GM18502 (cell line): ENCODE measurements around the gene TLX2.

ENCODE experiments used
- ATAC-seq: cut with Tn5 transposase; IDR thresholded peaks from one replicate; pipeline ENCODE4 v1.9.1; 2021; ENCODE audit warnings: mild to moderate bottlenecking; ENCODE audit not compliant: unreplicated experiment, poor library complexity

TLX2 gene

GRCh38 chr2:74530239-74531187 lies 16.3 kb downstream of the TLX2 start:
- ATAC-seq: peak; percentile 37

DNA sequence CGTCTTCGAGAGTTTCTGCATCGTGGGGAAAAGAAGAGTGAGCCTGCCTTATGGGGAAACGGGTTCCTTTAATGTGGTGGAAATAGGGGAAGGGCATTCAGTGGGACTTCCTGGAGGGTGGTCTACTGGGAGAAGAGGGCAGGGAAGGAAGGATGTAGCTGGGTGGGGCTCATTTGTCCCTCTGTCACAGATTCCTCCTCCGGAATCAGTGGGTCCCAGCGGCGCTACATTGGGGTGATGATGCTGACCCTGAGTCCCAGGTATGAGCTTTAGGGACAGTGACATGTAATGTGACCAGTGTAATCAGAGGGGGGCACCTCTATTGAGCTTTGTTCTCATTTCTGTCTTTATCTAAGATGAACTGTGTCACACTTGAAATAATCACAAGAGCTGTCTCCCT lies 17.4 kb downstream of the TLX2 start:
- ATAC-seq: no peak

DNA sequence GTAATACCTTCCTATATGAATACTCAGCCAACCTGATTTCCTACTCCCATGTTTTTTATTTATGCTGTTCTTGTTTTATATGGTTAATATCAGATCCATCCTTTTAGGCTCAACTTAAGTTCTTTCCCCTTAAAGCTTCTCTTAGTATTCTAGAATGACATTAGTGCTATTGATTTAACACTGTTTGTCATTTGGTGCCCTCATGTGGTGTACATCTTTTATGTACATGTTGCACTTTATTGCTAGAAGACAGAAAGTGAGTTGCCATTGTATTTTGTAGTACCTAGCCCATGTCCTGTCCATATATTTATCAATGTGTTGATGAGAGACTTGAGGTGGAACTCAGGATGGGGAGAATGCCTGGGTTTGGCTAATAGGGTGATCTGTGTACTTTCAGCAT lies 18.0 kb downstream of the TLX2 start:
- ATAC-seq: no peak

DNA sequence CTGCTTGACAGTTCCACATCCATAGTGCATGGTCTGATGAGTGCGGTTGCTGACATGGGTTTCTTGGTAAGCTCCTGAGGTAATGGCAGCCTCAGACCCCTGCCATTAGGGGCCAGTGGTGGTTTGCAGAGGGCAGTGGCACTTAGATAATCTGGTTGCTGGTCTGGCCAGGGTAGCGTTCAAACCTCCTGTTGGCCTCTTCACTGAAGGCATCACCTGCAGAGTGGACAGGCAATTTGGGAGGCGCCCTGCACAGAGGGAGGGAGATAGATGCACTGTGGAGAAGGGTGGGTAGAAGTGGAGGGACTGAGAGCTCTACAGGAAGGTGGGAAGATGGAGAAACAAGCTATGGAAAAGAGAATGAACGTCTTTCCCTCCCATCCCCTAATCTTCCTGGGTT lies 19.2 kb downstream of the TLX2 start:
- ATAC-seq: no peak

DNA sequence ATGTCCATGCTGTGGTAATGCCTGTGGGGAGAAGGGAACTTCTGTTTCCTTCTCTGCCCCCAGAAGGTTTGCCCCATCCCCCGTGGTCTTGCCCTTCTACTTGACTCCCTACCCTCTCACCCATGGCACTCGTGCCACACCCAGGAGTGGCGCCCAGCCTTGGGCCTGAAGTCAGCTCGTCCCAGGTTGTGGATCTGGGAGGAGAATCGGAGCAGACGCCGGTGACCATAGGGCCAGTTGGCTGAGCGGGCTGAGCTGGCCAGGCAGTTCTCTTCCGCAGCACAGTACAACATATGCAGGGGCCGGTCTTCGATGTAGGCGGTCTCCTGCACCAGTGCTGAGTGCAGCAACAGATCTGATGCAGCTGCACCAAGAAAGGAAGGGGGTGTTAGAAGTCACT lies 20.2 kb downstream of the TLX2 start:
- ATAC-seq: no peak

- ATAC-seq: no peak
Observed at GRCh38 chr2:74535440-74535965, 21.3 kb downstream of the TLX2 start.

- ATAC-seq: no peak
Observed at GRCh38 chr2:74536166-74536950, 22.1 kb downstream of the TLX2 start.

- ATAC-seq: no peak
Observed at GRCh38 chr2:74537140-74537539, 22.9 kb downstream of the TLX2 start.

DNA sequence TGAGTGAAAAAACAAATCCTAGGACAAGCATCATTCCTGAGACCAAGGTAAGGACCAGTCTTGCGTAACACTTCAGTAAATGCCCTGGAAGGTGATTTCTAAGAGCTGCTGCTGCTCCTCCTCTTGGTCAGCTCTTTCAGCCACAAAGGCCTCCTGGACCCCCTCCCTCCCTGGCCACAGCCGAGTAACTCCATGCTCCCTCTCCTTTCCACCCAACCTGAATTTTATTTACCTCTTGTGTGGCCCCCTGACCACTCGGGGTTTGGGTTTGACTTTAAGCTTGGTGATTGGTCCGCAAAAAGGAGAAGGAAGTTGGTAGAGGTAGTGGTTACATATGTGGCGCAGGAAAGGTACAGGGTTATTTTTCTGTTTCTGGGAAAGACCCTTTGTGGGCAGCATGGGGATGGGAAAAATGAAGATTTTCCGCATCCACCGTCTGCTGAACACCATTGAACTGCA lies 24.7 kb downstream of the TLX2 start:
- peak; percentile 53 for ATAC-seq

- ATAC-seq: no peak
Observed at GRCh38 chr2:74540291-74540690, 26.0 kb downstream of the TLX2 start.

GRCh38 chr2:74542978-74543377 lies 28.7 kb downstream of the TLX2 start:
- no peak for ATAC-seq

GRCh38 chr2:74544634-74545033 lies 30.4 kb downstream of the TLX2 start:
- ATAC-seq: no peak

GRCh38 chr2:74546004-74546403 lies 31.8 kb downstream of the TLX2 start:
- ATAC-seq: no peak

DNA sequence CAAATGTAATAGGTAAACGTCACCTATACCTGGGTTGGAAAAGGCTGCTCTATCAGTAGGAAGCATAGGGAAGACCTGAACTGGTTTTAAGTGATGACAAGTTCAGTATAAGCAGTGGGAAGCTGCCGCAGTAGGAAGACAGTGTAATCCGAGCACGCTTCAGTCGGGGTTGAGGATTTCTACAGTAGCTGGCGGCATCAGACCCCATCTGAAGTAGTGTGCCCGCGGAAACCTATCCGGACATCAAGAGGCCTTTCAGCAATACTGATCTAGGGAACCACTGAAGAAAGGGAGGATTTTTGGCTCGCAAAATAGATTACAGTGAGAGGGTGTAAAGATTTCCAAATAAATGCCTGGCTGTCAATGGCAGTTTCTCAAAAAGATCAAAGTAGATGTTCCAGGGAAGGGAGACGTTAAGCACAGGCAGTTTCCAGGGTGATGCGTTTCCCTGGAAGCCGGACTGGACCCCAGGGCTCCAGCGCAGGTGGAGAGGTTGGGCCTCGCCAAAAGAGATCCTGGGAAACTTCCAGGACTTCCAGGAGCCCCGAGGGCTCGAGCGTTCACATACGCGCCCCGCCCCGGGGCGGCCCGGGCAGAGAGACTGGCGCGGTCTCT lies 34.1 kb downstream of the TLX2 start:
- ATAC-seq: no peak

- ATAC-seq: no peak
Observed at GRCh38 chr2:74548900-74549826, 34.9 kb downstream of the TLX2 start.

DNA sequence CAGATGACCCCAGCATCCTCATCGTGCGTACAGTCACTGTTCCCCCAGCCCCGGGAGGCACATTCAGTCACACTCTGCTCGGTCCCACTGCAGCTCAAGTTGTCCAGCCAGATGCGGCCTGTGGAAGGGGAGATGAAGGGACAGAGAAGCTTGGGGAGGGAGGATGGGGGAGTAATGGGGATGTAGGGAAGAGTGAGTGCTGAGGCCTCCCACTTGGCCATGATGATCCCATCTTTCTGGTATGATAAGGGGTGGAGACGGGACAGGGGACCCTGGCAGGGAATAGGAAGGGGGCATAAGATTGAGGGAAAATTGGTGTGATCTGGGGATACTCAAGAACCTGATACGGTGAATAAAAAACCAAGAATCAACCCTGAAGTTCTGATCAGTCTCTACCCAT lies 36.0 kb downstream of the TLX2 start:
- ATAC-seq: no peak

DNA sequence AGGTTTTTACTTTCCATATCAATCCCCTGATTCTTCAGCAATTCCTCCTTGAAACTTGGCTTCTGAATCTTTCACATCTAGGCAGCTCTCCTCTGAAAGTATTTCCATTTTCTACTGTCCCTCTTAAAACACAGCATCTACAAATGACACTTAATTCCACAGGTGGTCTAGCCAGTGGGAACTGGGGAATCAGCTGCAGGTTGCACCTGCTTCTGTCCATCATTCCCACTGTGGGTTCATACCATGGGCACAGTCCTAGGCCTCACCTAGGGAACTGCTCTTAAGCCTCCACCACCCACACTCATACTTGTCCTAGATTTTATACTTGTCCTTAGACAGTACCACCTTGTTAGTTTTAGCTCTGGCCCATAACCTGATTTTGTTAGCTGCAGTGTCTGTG lies 37.3 kb downstream of the TLX2 start:
- no peak for ATAC-seq

GRCh38 chr2:74551942-74552913 lies 38.0 kb downstream of the TLX2 start:
- ATAC-seq: peak; percentile 33
